ENCODE measurements around the gene NUPR1. TPM values are rescaled to one million over a fixed set of nuclear protein-coding genes. Genes with fewer than 3 reads are reported as not detected.
A peak's percentile ranks its signal among the peaks of the same experiment; 100 is the strongest.

The NUPR1 gene
- total RNA-seq, 1 donor from 2014 or later = 33.1 TPM

DNA sequence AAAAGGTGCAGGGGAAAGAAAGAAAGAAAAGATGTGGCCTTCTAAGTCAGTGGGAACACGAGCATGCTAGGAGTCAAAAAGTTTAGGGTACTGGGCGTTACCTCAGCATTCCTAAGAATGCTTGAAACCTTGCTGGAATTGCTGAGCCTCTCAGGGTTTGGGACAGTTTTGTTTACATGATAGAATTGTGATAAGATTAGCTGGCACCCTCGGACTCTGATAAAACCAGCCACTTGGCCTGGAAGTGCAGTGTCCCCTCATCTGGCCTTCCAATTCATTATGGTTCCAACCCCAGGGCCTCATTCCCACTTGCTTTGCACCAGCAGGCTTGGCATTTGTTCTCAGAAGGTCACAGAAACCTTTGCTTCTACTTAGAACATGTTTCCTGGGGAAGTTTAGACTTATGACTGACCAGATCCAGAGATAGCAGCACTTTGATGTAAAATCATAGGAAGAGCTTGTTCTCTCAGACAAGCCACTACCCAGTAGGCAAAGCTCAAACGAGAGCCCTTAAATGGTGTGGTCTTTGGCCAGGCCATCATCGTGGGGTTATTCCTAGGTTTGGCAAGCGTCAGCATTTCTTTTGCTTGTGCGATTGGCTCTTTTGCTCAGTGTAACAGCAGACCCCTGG is 22.9 kb upstream of the NUPR1 start:
- intact Hi-C loops (cut with micrococcal nuclease) = no loop called here
- Histone ChIP-seq H3K4me3 (no peak overlapping the region), H3K27me3 (ENCODE audit: low read depth) (no peaks in the 10 kb centered on the region), H3K4me1 (peaks cover 16% of the 10 kb centered on the region), H3K27ac (replicated peaks) (no peak overlapping the region), H3K36me3 (peaks cover 16% of the 10 kb centered on the region), H3K9me3 (replicated peaks) (peaks cover 3% of the 10 kb centered on the region)
- DNase-seq = no peak
- TF ChIP-seq, protein P1, sequence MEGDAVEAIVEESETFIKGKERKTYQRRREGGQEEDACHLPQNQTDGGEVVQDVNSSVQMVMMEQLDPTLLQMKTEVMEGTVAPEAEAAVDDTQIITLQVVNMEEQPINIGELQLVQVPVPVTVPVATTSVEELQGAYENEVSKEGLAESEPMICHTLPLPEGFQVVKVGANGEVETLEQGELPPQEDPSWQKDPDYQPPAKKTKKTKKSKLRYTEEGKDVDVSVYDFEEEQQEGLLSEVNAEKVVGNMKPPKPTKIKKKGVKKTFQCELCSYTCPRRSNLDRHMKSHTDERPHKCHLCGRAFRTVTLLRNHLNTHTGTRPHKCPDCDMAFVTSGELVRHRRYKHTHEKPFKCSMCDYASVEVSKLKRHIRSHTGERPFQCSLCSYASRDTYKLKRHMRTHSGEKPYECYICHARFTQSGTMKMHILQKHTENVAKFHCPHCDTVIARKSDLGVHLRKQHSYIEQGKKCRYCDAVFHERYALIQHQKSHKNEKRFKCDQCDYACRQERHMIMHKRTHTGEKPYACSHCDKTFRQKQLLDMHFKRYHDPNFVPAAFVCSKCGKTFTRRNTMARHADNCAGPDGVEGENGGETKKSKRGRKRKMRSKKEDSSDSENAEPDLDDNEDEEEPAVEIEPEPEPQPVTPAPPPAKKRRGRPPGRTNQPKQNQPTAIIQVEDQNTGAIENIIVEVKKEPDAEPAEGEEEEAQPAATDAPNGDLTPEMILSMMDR (IDR thresholded peaks at IDR 0.05; ENCODE audit: borderline replicate concordance) = no peak

DNA sequence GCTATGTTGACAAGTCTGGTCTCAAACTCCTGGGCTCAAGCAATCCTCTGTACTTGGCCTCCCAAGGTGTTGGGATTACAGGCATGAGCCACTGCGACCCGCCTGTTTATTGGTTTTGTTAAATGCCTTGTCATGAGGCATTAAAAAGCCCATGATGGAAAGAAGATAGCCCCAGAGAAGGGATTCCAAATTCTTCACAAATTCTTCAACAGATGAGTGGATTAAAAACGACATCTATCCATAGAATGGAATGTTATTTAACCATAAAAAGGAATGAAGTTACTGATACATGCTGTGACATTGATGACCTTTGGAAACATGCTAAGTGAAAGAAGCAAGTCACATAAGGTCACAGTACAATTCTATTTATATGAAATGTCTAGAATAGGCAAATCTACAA is 19.7 kb upstream of the NUPR1 start:
- intact Hi-C loops (cut with micrococcal nuclease) = loop anchor here (10.0 kb wide), 1 partner anchor 64 kb away; the partner anchor contains the start of genes APOBR and CLN3
- Histone ChIP-seq H3K4me1 (peaks cover 31% of the 10 kb centered on the region), H3K4me3 (no peak overlapping the region), H3K9me3 (replicated peaks) (no peaks in the 10 kb centered on the region), H3K27ac (replicated peaks) (no peak overlapping the region), H3K36me3 (peaks cover 15% of the 10 kb centered on the region), H3K27me3 (ENCODE audit: low read depth) (no peaks in the 10 kb centered on the region)
- TF ChIP-seq, protein P1 (IDR thresholded peaks at IDR 0.05; ENCODE audit: borderline replicate concordance) = no peak
- DNase-seq = no peak

DNA sequence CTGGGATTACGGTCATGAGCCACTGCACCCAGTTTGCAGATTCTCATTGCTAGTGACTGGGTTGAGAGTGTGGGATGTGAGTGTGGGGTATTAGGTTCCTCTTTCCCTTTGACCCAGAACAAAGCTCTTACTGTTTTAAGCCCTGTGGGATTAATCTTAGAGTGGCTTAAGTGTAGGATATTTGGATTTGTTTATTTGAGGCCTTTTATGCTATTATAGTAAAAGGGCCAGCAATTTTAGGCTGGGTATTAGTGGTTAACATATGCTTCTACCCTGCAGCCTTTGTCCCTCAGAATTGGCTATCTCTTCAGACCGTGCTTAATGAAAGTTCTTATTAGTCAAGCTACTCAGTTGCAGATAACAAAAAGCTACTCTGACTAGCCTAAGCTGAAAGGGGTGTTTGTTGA is 18.1 kb upstream of the NUPR1 start:
- H3K36me3 ChIP-seq = peaks cover 15% of the 10 kb centered on the region
- no peak overlapping the region for H3K27ac ChIP-seq (replicated peaks)
- peaks cover 28% of the 10 kb centered on the region for H3K4me1 ChIP-seq
- no peaks in the 10 kb centered on the region for H3K9me3 ChIP-seq (replicated peaks)
- TF ChIP-seq, protein P1 (IDR thresholded peaks at IDR 0.05; ENCODE audit: borderline replicate concordance) = no peak
- intact Hi-C loops (cut with micrococcal nuclease) = loop anchor here (10.0 kb wide), 1 partner anchor 62 kb away; the partner anchor contains the start of genes APOBR and CLN3
- no peak overlapping the region for H3K4me3 ChIP-seq
- H3K27me3 ChIP-seq (ENCODE audit: low read depth) = no peaks in the 10 kb centered on the region
- DNase-seq = no peak

DNA sequence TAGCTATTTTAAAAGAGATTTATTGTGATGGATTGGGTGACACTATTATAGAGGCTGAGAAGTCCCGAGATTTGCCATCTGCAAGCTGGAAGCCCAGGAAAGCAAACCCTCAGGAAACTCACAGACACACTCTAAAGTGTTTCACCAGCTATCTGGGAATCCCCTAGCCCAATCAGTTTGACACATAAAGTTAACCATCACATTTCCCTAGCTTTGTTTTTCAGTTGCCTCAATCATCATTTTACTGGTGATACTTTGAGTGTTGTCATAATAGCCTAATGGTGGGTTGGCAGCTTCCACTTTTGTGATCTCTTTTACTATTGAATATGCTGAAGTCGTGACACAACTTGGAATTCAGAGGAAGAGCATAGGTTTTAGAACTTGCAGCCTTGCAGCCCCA is 16.8 kb upstream of the NUPR1 start:
- no peak for DNase-seq
- H3K4me1 ChIP-seq = peaks cover 20% of the 10 kb centered on the region
- intact Hi-C loops (cut with micrococcal nuclease) = loop anchor here (10.0 kb wide), 1 partner anchor 61 kb away; the partner anchor contains the start of genes APOBR and CLN3
- H3K9me3 ChIP-seq (replicated peaks) = no peaks in the 10 kb centered on the region
- no peak overlapping the region for H3K4me3 ChIP-seq
- H3K36me3 ChIP-seq = peaks cover 15% of the 10 kb centered on the region
- TF ChIP-seq, protein P1 (IDR thresholded peaks at IDR 0.05; ENCODE audit: borderline replicate concordance) = no peak
- no peak overlapping the region for H3K27ac ChIP-seq (replicated peaks)
- no peaks in the 10 kb centered on the region for H3K27me3 ChIP-seq (ENCODE audit: low read depth)

DNA sequence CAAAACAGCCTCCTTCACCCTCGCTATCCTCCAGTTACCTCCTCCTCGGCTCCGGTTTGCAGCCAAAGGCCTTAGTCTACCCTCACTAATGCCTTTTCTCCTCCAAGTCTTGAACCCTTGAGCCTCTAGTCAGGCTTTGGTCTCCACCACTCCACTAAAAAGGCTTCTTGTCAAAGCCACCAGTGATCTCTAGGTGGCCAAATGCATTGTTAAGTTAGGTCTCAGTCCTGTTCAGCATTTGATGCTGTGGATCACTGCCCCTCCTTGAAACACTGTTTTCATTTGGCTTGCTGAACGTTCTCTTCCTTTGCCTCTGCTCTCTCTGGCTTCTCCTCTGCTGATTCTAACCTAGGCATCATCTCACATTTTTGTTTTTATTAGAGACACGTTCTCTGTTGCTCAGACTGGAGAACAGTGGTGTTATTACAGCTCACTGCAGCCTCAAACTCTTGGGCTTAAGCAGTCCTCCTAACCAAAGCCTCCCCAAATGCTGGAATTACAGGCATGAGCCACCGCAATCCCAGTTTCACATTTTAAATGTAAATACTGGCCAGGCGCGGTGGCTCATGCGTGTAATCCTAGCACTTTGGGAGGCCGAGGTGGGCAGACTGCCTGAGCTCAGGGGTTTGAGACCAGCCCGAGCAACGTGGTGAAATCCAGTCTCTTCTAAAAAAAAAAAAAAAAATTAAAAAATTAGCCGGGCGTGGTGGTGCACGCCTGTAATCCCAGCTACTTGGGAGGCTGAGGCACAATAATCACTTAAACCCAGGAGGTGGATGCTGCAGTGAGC is 16.1 kb upstream of the NUPR1 start:
- Histone ChIP-seq H3K4me1 (peaks cover 20% of the 10 kb centered on the region), H3K9me3 (replicated peaks) (no peaks in the 10 kb centered on the region), H3K27me3 (ENCODE audit: low read depth) (no peaks in the 10 kb centered on the region), H3K36me3 (peaks cover 15% of the 10 kb centered on the region), H3K4me3 (peak overlapping the region; percentile 68), H3K27ac (replicated peaks) (peak overlapping the region; percentile 94)
- TF ChIP-seq, protein P1 (IDR thresholded peaks at IDR 0.05; ENCODE audit: borderline replicate concordance) = no peak
- intact Hi-C loops (cut with micrococcal nuclease) = loop anchor here (10.0 kb wide), 1 partner anchor 60 kb away; the partner anchor contains the start of genes APOBR and CLN3
- no peak for DNase-seq

Data from left ventricle myocardium inferior (tissue), 1 donor.